ENCODE results near the gene RAVER1.
"Not testable (repeated sequence)": the region's sequence is repeated elsewhere in the genome, so short reads cannot be mapped to it uniquely, and the experiment has no call there.

RAVER1 gene, protein sequence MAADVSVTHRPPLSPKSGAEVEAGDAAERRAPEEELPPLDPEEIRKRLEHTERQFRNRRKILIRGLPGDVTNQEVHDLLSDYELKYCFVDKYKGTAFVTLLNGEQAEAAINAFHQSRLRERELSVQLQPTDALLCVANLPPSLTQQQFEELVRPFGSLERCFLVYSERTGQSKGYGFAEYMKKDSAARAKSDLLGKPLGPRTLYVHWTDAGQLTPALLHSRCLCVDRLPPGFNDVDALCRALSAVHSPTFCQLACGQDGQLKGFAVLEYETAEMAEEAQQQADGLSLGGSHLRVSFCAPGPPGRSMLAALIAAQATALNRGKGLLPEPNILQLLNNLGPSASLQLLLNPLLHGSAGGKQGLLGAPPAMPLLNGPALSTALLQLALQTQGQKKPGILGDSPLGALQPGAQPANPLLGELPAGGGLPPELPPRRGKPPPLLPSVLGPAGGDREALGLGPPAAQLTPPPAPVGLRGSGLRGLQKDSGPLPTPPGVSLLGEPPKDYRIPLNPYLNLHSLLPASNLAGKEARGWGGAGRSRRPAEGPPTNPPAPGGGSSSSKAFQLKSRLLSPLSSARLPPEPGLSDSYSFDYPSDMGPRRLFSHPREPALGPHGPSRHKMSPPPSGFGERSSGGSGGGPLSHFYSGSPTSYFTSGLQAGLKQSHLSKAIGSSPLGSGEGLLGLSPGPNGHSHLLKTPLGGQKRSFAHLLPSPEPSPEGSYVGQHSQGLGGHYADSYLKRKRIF

GRCh38 chr19:10332965-10333757 is at the start of gene RAVER1:
RAVER1 (minus strand) TSS chr19:10333529; CDS start chr19:10333507, 22 bp downstream.
- H3K4me3 ChIP-seq (ENCODE audit: low read depth, low read length): peak within 1 kb of the TSS; percentile 91
- TF ChIP-seq CTCF (IDR thresholded peaks at IDR 0.05; ENCODE audit: control insufficient read depth, extremely low read depth, insufficient read depth): no peak
- DNase-seq (ENCODE audit: low read depth): peak; percentile 90

DNA sequence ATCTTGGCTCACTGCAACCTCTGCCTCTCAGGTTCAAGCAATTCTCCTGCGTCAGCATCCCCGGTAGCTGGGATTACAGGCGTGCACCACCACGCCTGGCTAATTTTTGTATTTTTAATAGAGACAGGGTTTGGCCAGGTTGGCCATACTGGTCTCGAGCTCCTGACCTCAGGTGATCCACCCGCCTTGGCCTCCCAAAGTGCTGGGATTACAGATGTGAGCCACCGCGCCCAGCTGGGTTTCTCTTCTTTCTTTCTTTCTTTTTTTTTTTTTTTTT is 49.8 kb upstream of the RAVER1 start:
- not testable (repeated sequence) for DNase-seq (ENCODE audit: low read depth); H3K4me3 ChIP-seq (ENCODE audit: low read depth, low read length)

- peak; percentile 94 for DNase-seq (ENCODE audit: low read depth)
- TF ChIP-seq CTCF (IDR thresholded peaks at IDR 0.05; ENCODE audit: control insufficient read depth, extremely low read depth, insufficient read depth): no peak
- H3K4me3 ChIP-seq (ENCODE audit: low read depth, low read length): peak within 1 kb of the TSS; percentile 82
Measured at GRCh38 chr19:10380313-10381102, 47.2 kb upstream of the RAVER1 start, which contains the start of gene TYK2. TYK2 (minus strand) TSS chr19:10380572; CDS start chr19:10378406, 2,166 bp downstream.

GRCh38 chr19:10379880-10380312 is 46.6 kb upstream of the RAVER1 start:
- TF ChIP-seq CTCF (IDR thresholded peaks at IDR 0.05; ENCODE audit: control insufficient read depth, extremely low read depth, insufficient read depth): no peak
- H3K4me3 ChIP-seq (ENCODE audit: low read depth, low read length): peak overlapping the region; percentile 82
- no peak for DNase-seq (ENCODE audit: low read depth)

- DNase-seq (ENCODE audit: low read depth): no peak
- no peak overlapping the region for H3K4me3 ChIP-seq (ENCODE audit: low read depth, low read length)
- TF ChIP-seq CTCF (IDR thresholded peaks at IDR 0.05; ENCODE audit: control insufficient read depth, extremely low read depth, insufficient read depth): no peak
Measured at GRCh38 chr19:10378124-10378523, 44.8 kb upstream of the RAVER1 start.

- H3K4me3 ChIP-seq (ENCODE audit: low read depth, low read length): not testable (repeated sequence)
Measured at GRCh38 chr19:10377140-10377640, 43.9 kb upstream of the RAVER1 start.

GRCh38 chr19:10374931-10375330 is 41.6 kb upstream of the RAVER1 start:
- TF ChIP-seq CTCF (IDR thresholded peaks at IDR 0.05; ENCODE audit: control insufficient read depth, extremely low read depth, insufficient read depth): no peak
- no peak overlapping the region for H3K4me3 ChIP-seq (ENCODE audit: low read depth, low read length)
- DNase-seq (ENCODE audit: low read depth): no peak

More at GRCh38 chr19:10377140-10377640, 43.9 kb upstream of the RAVER1 start:
- DNase-seq (ENCODE audit: low read depth): not testable (repeated sequence)
